IMR-90 (cell line): ENCODE data around the gene SIGLEC9. TPM values are rescaled to one million over a fixed set of nuclear protein-coding genes. Genes with fewer than 3 reads are reported as not detected.

Experiments
- ATAC-seq: fragments of 200-7000 bp; cut with Tn5 transposase; 2 replicates; pipeline ENCODE4 v1.9.1; 2020; ENCODE audit warnings: low read depth, mild to moderate bottlenecking, moderate library complexity
- BruUV-seq: library from RNA; stranded (reverse); fragments of 400-500 nt; replicated peaks from 2 replicates; lab custom pipeline; 2021; lab: Mats Ljungman, UMichigan
- CTCF ChIA-PET: fragments of 300-600 bp; formaldehyde crosslinking; extraction: SDS; loops from one replicate; lab custom pipeline; 2021; ENCODE audit warnings: antibody characterized with exemption; lab: Yijun Ruan, JAX
- POLR2A ChIA-PET: fragments of 300-600 bp; sonication (Branson Sonifier 250); formaldehyde crosslinking; loops from one replicate; lab custom pipeline; 2022; ENCODE audit warnings: antibody characterized with exemption; ENCODE audit not compliant: unreplicated experiment; lab: Charles Lee
- DNase-seq: peaks from one replicate; pipeline ENCODE4 v3.0.0; 2013
- H2AFZ ChIP-seq: replicated peaks from 2 replicates; pipeline ENCODE3; 2013; ENCODE audit warnings: low read length, mild to moderate bottlenecking; ENCODE audit not compliant: poor library complexity
- H2AK5ac ChIP-seq: 2 replicates; pipeline ENCODE4 v1.6.1; 2013; ENCODE audit warnings: low read depth, low read length, inconsistent platforms
- H2AK9ac ChIP-seq: replicated peaks from 2 replicates; pipeline ENCODE3; 2013; ENCODE audit warnings: mild to moderate bottlenecking, low read depth, low read length, moderate library complexity; ENCODE audit not compliant: poor library complexity
- H2BK120ac ChIP-seq: 2 replicates; pipeline ENCODE4 v1.6.1; 2013; ENCODE audit warnings: low read depth, low read length, inconsistent platforms
- H2BK15ac ChIP-seq: 3 replicates; pipeline ENCODE4 v1.6.1; 2013; ENCODE audit warnings: low read depth, low read length, inconsistent platforms
- H2BK20ac ChIP-seq: 2 replicates; pipeline ENCODE4 v1.6.1; 2013; ENCODE audit warnings: low read depth, mild to moderate bottlenecking, inconsistent platforms, low read length, moderate library complexity
- H2BK5ac ChIP-seq: 2 replicates; pipeline ENCODE4 v1.6.1; 2013; ENCODE audit warnings: mild to moderate bottlenecking, low read depth, low read length, inconsistent platforms; ENCODE audit not compliant: poor library complexity, severe bottlenecking
- H3K14ac ChIP-seq: replicated peaks from 2 replicates; pipeline ENCODE4 v1.6.1; 2013; ENCODE audit warnings: low read depth, low read length, inconsistent platforms
- H3K18ac ChIP-seq: 2 replicates; pipeline ENCODE4 v1.6.1; 2013; ENCODE audit warnings: low read depth, low read length, control low read depth
- H3K23ac ChIP-seq: 2 replicates; pipeline ENCODE4 v1.6.1; 2013; ENCODE audit warnings: low read depth, low read length, inconsistent platforms
- H3K27ac ChIP-seq: 2 replicates; pipeline ENCODE4 v1.5.1; 2013; ENCODE audit warnings: mild to moderate bottlenecking, control low read depth, low read length; ENCODE audit not compliant: insufficient read depth
- H3K27me3 ChIP-seq: 2 replicates; pipeline ENCODE4 v1.6.1; 2013; ENCODE audit warnings: low read length; ENCODE audit not compliant: control insufficient read depth, insufficient read depth
- H3K36me3 ChIP-seq: 2 replicates; pipeline ENCODE4 v1.6.1; 2013; ENCODE audit warnings: low read length, mixed read lengths; ENCODE audit not compliant: control insufficient read depth, insufficient read depth
- H3K4ac ChIP-seq: 2 replicates; pipeline ENCODE4 v1.6.1; 2013; ENCODE audit warnings: low read depth, low read length, inconsistent platforms
- H3K4me1 ChIP-seq: 2 replicates; pipeline ENCODE4 v1.6.1; 2013; ENCODE audit warnings: low read length, mixed read lengths; ENCODE audit not compliant: control insufficient read depth, insufficient read depth
- H3K4me2 ChIP-seq: 2 replicates; pipeline ENCODE4 v1.6.1; 2013; ENCODE audit warnings: low read depth, mild to moderate bottlenecking, control low read depth, low read length, moderate library complexity
- H3K4me3 ChIP-seq: 2 replicates; pipeline ENCODE4 v1.5.1; 2013; ENCODE audit warnings: low read depth, mild to moderate bottlenecking, control low read depth, low read length, moderate library complexity; ENCODE audit not compliant: insufficient read depth
- H3K56ac ChIP-seq: 2 replicates; pipeline ENCODE4 v1.6.1; 2013; ENCODE audit warnings: low read length, inconsistent platforms; ENCODE audit not compliant: insufficient read depth; ENCODE audit errors: extremely low read depth
- H3K79me1 ChIP-seq, 2 experiments: 2 replicates each; pipeline ENCODE4 v1.6.1; 2013; ENCODE audit warnings: low read length in 2 of 2, inconsistent platforms in 1 of 2, low read depth in 1 of 2
- H3K9ac ChIP-seq: 2 replicates; pipeline ENCODE4 v1.6.1; 2013; ENCODE audit warnings: low read depth, low read length, control low read depth
- H3K9me1 ChIP-seq: 2 replicates; pipeline ENCODE4 v1.6.1; 2013; ENCODE audit warnings: low read length, inconsistent platforms; ENCODE audit not compliant: insufficient read depth
- H3K9me3 ChIP-seq: 2 replicates; pipeline ENCODE4 v1.6.1; 2013; ENCODE audit warnings: low read length; ENCODE audit not compliant: control insufficient read depth, insufficient read depth
- H4K20me1 ChIP-seq: 2 replicates; pipeline ENCODE4 v1.6.1; 2013; ENCODE audit warnings: low read length, inconsistent platforms; ENCODE audit not compliant: insufficient read depth
- H4K5ac ChIP-seq: 2 replicates; pipeline ENCODE4 v1.6.1; 2013; ENCODE audit warnings: mild to moderate bottlenecking, low read depth, low read length, control low read depth
- H4K8ac ChIP-seq, 2 experiments: 2 replicates each; pipeline ENCODE4 v1.6.1; 2013; ENCODE audit warnings: low read depth in 2 of 2, low read length in 2 of 2, control low read depth in 1 of 2, inconsistent platforms in 1 of 2
- H4K91ac ChIP-seq: 2 replicates; pipeline ENCODE4 v1.6.1; 2013; ENCODE audit warnings: low read depth, low read length, inconsistent platforms; ENCODE audit not compliant: insufficient read depth
- FOS ChIP-seq: fragments of 150-350 bp; IDR thresholded peaks from 2 replicates; pipeline ENCODE4 v1.6.1; 2016; ENCODE audit warnings: low read depth, low read length
- POLR2A ChIP-seq: IDR thresholded peaks from 2 replicates; pipeline ENCODE4 v1.6.1; 2012; ENCODE audit warnings: mild to moderate bottlenecking, low read depth, low read length
- RAD21 ChIP-seq: IDR thresholded peaks from 2 replicates; pipeline ENCODE4 v1.6.1; 2012; ENCODE audit warnings: low read length, improper control_type of control experiment
- RFX5 ChIP-seq: IDR thresholded peaks from 2 replicates; pipeline ENCODE4 v1.8.0; 2012; ENCODE audit warnings: low read depth, mild to moderate bottlenecking, low read length, moderate library complexity
- WGBS, 2 experiments: methylation state at CpG; one replicate each; pipeline versions ENCODE4 v1.1.5 to v1.1.7; 2013; ENCODE audit warnings: missing lambda C conversion rate in 2 of 2; ENCODE audit not compliant: insufficient read length in 1 of 2; ENCODE audit errors: extremely low coverage in 2 of 2; 5-methylcytosine and 5-hydroxymethylcytosine counted together
- dilution Hi-C: fragments of 300-500 bp; cut with HindIII; formaldehyde crosslinking; loops from one replicate; pipeline ENCODE4 v1.14.3; 2018; ENCODE audit warnings: low sequenced_read_pairs; ENCODE audit not compliant: unreplicated experiment
- in situ Hi-C: fragments of 300-500 bp; cut with MboI; formaldehyde crosslinking; loops from 3 replicates; pipeline ENCODE4 v1.14.3; 2019; ENCODE audit warnings: low sequenced_read_pairs, inconsistent platforms, mixed read lengths
- intact Hi-C: fragments of 100-400 bp; cut with micrococcal nuclease; formaldehyde crosslinking; loops from 2 replicates; pipeline ENCODE4 v1.10.0; 2022
- polyA plus RNA-seq, 3 experiments: library from polyadenylated mRNA; depleted of rRNA; stranded (reverse); fragments of >200 nt; gene quantifications; 2 replicates each; pipeline ENCODE4 v1.2.3, GENCODE V29; 2012; ENCODE audit warnings: low replicate concordance in 1 of 3
- total RNA-seq: library from RNA; depleted of rRNA; stranded (reverse); fragments of >200 nt; gene quantifications from 2 replicates; pipeline ENCODE4 v1.2.3, GENCODE V29; 2012
- TF ChIP-seq, protein P1 (sequence below): fragments of 150-350 bp; IDR thresholded peaks from 2 replicates; pipeline ENCODE4 v1.6.1; 2016; ENCODE audit warnings: low read depth, mild to moderate bottlenecking, low read length, moderate library complexity, borderline replicate concordance

Gene SIGLEC9
- total and polyA plus RNA-seq, 2 of the 4 experiments (the other 2 are of a cell fraction), result 0.03 TPM; not detected in 1

DNA sequence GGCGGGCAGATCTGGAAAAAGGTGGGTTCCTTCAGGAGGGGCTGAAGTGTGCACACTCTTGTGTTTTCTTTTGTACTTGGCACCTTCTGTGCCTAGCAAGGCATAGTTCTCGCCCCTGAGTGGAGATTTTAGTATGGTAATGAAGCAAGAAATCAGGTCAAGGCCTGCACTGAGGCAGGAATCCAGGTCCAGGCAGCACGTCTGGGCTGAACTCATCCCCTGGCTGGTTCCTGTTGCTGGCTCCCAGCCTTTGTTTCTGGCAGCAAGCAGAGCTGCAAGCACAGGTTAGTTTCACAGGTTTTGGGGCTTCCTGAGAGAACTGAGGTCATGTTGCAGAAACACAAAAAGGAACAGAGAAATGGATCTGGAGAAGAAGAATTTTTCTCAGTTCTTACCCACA lies 38.6 kb downstream of the SIGLEC9 start:
- WGBS, 2 experiments, result 0% methylated on average over 1 of the region's 3 CpGs; no CpG with 5 or more reads in 1 of the 2 experiments
- Histone ChIP-seq H2BK5ac (no peak overlapping the region), H2AK9ac (no peak overlapping the region), H3K9me1 (no peaks in the 10 kb centered on the region), H3K79me1 (no peaks in the 10 kb centered on the region), H3K27ac (no peak overlapping the region), H2AK5ac (no peak overlapping the region), H2BK15ac (no peak overlapping the region), H3K56ac (no peak overlapping the region), H4K20me1 (no peaks in the 10 kb centered on the region), H3K4me1 (no peaks in the 10 kb centered on the region), H3K18ac (no peak overlapping the region), H3K4me3 (no peak overlapping the region), H3K9ac (no peak overlapping the region), H3K4me2 (no peak overlapping the region), H4K8ac (no peak overlapping the region), H3K14ac (no peak overlapping the region), H2BK120ac (no peak overlapping the region), H4K91ac (no peak overlapping the region), H4K5ac (no peak overlapping the region; the same call in 1 of the 2 replicates), H3K4ac (no peak overlapping the region), H3K27me3 (no peaks in the 10 kb centered on the region; the same call in 1 of the 2 replicates), H2AFZ (no peak overlapping the region), H3K36me3 (no peaks in the 10 kb centered on the region), H2BK20ac (no peak overlapping the region), H3K9me3 (no peaks in the 10 kb centered on the region), H3K23ac (no peak overlapping the region)
- DNase-seq, result no peak
- no peak for TF ChIP-seq FOS
- TF ChIP-seq, protein P1, sequence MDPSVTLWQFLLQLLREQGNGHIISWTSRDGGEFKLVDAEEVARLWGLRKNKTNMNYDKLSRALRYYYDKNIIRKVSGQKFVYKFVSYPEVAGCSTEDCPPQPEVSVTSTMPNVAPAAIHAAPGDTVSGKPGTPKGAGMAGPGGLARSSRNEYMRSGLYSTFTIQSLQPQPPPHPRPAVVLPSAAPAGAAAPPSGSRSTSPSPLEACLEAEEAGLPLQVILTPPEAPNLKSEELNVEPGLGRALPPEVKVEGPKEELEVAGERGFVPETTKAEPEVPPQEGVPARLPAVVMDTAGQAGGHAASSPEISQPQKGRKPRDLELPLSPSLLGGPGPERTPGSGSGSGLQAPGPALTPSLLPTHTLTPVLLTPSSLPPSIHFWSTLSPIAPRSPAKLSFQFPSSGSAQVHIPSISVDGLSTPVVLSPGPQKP, result no peak
- no peak for TF ChIP-seq RFX5
- TF ChIP-seq POLR2A, result no peak
- TF ChIP-seq RAD21, result no peak
- dilution Hi-C loops (no loop called here), in situ Hi-C loops (no loop called here), intact Hi-C loops (no loop called here)
- ChIA-PET CTCF (no interaction called here), POLR2A (no interaction called here)
- no TSS peak for BruUV-seq
- no peak for ATAC-seq
